HG02763 (cell line): ENCODE measurements around the gene SRGAP2.
"Not testable (repeated sequence)": the region's sequence is repeated elsewhere in the genome, so short reads cannot be mapped to it uniquely, and the experiment has no call there.

Source experiments
- ATAC-seq: cut with Tn5 transposase; IDR thresholded peaks from one replicate; pipeline ENCODE4 v1.9.1; 2021; ENCODE audit warnings: mild to moderate bottlenecking, moderate library complexity; ENCODE audit not compliant: unreplicated experiment

SRGAP2 gene

DNA sequence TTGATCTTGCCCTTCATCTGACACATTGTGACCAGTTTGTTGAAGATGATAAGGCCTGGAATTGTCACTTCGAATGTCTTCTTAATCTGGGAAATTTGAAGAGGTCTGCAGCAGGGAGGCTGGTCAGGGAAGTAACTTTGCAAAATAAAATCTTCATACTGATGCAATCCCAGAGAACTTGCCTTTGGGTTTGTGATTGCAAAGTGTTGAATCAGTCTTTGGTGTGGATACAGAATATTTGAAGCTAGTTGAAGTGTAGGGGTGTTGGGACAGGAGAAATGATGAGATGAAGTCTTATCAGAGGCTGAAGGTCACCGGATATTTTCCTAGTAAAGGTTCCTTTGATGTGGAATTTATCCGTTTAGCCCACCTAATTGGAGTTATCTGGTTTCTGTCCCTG lies 42.1 kb downstream of the SRGAP2 start:
- ATAC-seq, result not testable (repeated sequence)

GRCh38 chr1:206246129-206246886 lies 43.0 kb downstream of the SRGAP2 start:
- ATAC-seq, result not testable (repeated sequence)

DNA sequence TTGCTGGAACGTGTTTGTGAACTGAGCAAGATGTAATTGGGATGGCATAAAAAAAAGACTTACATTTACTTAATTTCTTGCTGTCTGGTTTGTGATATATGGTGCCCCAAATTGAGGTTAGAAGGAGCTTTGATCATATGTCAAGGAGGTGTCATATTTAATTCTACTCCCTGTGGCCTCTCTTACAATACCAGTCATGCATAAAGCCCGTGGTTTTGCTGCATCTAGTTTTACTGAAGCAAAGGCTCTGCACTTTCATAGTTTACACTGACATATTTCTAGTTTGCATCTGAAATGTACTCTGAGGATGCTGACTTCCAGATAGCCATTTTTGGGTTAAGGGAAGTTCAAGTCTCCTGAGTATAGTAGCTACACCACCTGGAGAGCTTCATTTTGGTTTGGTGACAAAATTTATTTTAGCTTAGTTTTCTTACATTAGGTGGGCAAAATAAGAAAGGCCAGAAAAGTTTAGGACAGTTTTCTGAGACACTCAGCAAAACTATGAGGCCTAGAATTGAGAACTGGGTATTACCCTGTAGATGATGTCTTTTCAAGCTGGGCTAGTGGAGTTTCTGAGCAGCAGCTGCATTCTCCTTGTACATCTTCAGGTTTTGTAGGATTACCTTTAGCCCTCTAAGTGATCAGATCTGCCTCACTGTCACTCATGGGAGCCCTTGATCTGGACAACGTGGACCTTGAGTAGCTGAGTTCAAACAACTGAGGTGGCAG lies 47.8 kb downstream of the SRGAP2 start:
- ATAC-seq, result peak; percentile 45

DNA sequence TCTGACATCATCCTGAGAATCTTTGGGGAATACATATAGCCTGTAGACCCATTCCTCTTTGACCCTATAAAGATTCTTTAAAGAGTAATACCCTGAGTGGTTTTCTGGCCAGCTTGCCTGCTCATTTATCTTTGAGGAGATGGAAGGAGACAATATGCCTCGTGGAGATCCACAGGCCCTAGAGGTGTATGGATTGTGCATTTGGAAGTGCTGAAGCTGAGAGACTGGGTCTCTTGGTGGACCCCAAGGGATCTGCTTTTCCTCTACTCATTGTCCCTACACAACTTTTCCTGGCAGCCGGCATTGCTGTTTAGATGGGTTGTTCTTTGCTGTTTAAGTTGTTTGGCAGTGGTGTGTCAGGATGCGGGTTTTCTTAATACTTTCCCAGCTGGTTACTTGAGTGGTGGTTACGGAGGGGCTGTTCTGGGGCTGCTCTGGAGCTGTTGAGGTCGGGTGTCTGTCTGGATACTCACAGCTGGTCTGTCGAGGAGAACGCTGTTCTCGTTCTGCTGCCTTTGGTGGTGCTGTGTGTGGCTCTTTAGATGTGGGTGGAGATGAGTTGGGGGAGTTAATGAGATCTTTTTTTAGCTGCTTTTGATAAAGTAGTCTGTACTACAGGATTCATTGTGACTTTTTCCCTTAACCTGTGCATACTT lies 49.5 kb downstream of the SRGAP2 start:
- ATAC-seq, result not testable (repeated sequence)
